Measurements from ENCODE around the gene OPN1SW. TPM values are rescaled to one million over a fixed set of nuclear protein-coding genes. Genes with fewer than 3 reads are reported as not detected.

The OPN1SW gene
- total RNA-seq, 2 experiments from 2014 or later, result not detected

GRCh38 chr7:128807191-128807590 lies 31.6 kb upstream of the OPN1SW start:
- no peak for DNase-seq
- intact Hi-C loops (cut with micrococcal nuclease), result no loop called here
- ATAC-seq, result no peak
- CTCF ChIA-PET, result interaction anchor here (0.6 to 1.6 kb wide), 3 partner anchors 39 to 284 kb away, joined by 3 to 4 read pairs (median 4); no protein-coding TSS in a partner anchor
- POLR2A ChIA-PET, result no interaction called here
- H3K4me1 Mint-ChIP-seq (ENCODE audit: low read depth), result no peaks in the 10 kb centered on the region
- no peak overlapping the region for H3K4me3 Mint-ChIP-seq
- no peaks in the 10 kb centered on the region for H3K36me3 Mint-ChIP-seq (ENCODE audit: low read depth)
- no peaks in the 10 kb centered on the region for H3K27me3 Mint-ChIP-seq
- no peaks in the 10 kb centered on the region for H3K9me3 Mint-ChIP-seq
- H3K27ac Mint-ChIP-seq, result no peak overlapping the region
- TF ChIP-seq CTCF (IDR thresholded peaks at IDR 0.05), result no peak

- H3K27me3 Mint-ChIP-seq, result no peaks in the 10 kb centered on the region
- no peak overlapping the region for H3K27ac Mint-ChIP-seq
- H3K36me3 Mint-ChIP-seq (ENCODE audit: low read depth), result peaks cover 3% of the 10 kb centered on the region
- DNase-seq (no peak), ATAC-seq (no peak)
- ChIA-PET CTCF (no interaction called here), POLR2A (no interaction called here)
- H3K4me1 Mint-ChIP-seq (ENCODE audit: low read depth), result no peaks in the 10 kb centered on the region
- no peaks in the 10 kb centered on the region for H3K9me3 Mint-ChIP-seq
- intact Hi-C loops (cut with micrococcal nuclease), result no loop called here
- no peak for TF ChIP-seq CTCF (IDR thresholded peaks at IDR 0.05)
- H3K4me3 Mint-ChIP-seq, result no peak overlapping the region
Observed at GRCh38 chr7:128805225-128805624, 29.6 kb upstream of the OPN1SW start.

- ChIA-PET POLR2A (no interaction called here), CTCF (no interaction called here)
- H3K4me1 Mint-ChIP-seq (ENCODE audit: low read depth), result no peaks in the 10 kb centered on the region
- DNase-seq, result no peak
- no peak for TF ChIP-seq CTCF (IDR thresholded peaks at IDR 0.05)
- no peak overlapping the region for H3K4me3 Mint-ChIP-seq
- H3K36me3 Mint-ChIP-seq (ENCODE audit: low read depth), result peaks cover 3% of the 10 kb centered on the region
- H3K27ac Mint-ChIP-seq, result no peak overlapping the region
- intact Hi-C loops (cut with micrococcal nuclease), result no loop called here
- no peak for ATAC-seq
- H3K9me3 Mint-ChIP-seq, result no peaks in the 10 kb centered on the region
- H3K27me3 Mint-ChIP-seq, result no peaks in the 10 kb centered on the region
Observed at GRCh38 chr7:128804484-128804883, 28.9 kb upstream of the OPN1SW start.

GRCh38 chr7:128801667-128802418 lies 26.2 kb upstream of the OPN1SW start:
- POLR2A ChIA-PET, result interaction anchor here (1.0 to 1.2 kb wide), 2 partner anchors 13 to 17 kb away, joined by 3 to 4 read pairs; no protein-coding TSS in a partner anchor
- no peaks in the 10 kb centered on the region for H3K4me1 Mint-ChIP-seq (ENCODE audit: low read depth)
- no peak for DNase-seq
- CTCF ChIA-PET, result interaction anchor here (1.2 to 1.3 kb wide), 2 partner anchors 41 to 82 kb away, joined by 3 to 4 read pairs; no protein-coding TSS in a partner anchor
- no peaks in the 10 kb centered on the region for H3K9me3 Mint-ChIP-seq
- intact Hi-C loops (cut with micrococcal nuclease), result no loop called here
- H3K4me3 Mint-ChIP-seq, result no peak overlapping the region
- no peak for ATAC-seq
- TF ChIP-seq CTCF (IDR thresholded peaks at IDR 0.05), result no peak
- no peaks in the 10 kb centered on the region for H3K27me3 Mint-ChIP-seq
- peaks cover 3% of the 10 kb centered on the region for H3K36me3 Mint-ChIP-seq (ENCODE audit: low read depth)
- no peak overlapping the region for H3K27ac Mint-ChIP-seq

- POLR2A ChIA-PET, result interaction anchor here (1.0 kb wide), 1 partner anchor 17 kb away, joined by 3 read pairs; no protein-coding TSS in a partner anchor
- Mint-ChIP-seq H3K36me3 (ENCODE audit: low read depth) (peaks cover 3% of the 10 kb centered on the region), H3K27me3 (no peaks in the 10 kb centered on the region), H3K4me3 (no peak overlapping the region), H3K4me1 (ENCODE audit: low read depth) (no peaks in the 10 kb centered on the region), H3K9me3 (no peaks in the 10 kb centered on the region), H3K27ac (no peak overlapping the region)
- intact Hi-C loops (cut with micrococcal nuclease), result no loop called here
- TF ChIP-seq CTCF (IDR thresholded peaks at IDR 0.05), result no peak
- no peak for DNase-seq
- CTCF ChIA-PET, result interaction anchor here (1.2 kb wide), 1 partner anchor 41 kb away, joined by 3 read pairs; no protein-coding TSS in a partner anchor
- no peak for ATAC-seq
Observed at GRCh38 chr7:128801003-128801402, 25.4 kb upstream of the OPN1SW start.

Measured in activated CD8-positive, alpha-beta T cell treated with anti-CD3 and anti-CD28 coated beads for 36 hours (primary cell).